GM18873 (cell line): ENCODE results near the gene HOXA11.

Experiments
- ATAC-seq: cut with Tn5 transposase; IDR thresholded peaks from one replicate; pipeline ENCODE4 v1.9.1; 2021; ENCODE audit warnings: mild to moderate bottlenecking, moderate library complexity, moderate number of reproducible peaks; ENCODE audit not compliant: unreplicated experiment, low FRiP score

Gene HOXA11

GRCh38 chr7:27160546-27161213 is 24.4 kb downstream of the HOXA11 start:
- no peak for ATAC-seq

GRCh38 chr7:27160145-27160545 is 24.9 kb downstream of the HOXA11 start:
- ATAC-seq: no peak

- ATAC-seq: no peak
Measured at GRCh38 chr7:27159266-27160144, 25.5 kb downstream of the HOXA11 start.

- ATAC-seq: no peak
Measured at GRCh38 chr7:27158436-27159265, 26.4 kb downstream of the HOXA11 start.

GRCh38 chr7:27157702-27158431 is 27.2 kb downstream of the HOXA11 start:
- no peak for ATAC-seq

DNA sequence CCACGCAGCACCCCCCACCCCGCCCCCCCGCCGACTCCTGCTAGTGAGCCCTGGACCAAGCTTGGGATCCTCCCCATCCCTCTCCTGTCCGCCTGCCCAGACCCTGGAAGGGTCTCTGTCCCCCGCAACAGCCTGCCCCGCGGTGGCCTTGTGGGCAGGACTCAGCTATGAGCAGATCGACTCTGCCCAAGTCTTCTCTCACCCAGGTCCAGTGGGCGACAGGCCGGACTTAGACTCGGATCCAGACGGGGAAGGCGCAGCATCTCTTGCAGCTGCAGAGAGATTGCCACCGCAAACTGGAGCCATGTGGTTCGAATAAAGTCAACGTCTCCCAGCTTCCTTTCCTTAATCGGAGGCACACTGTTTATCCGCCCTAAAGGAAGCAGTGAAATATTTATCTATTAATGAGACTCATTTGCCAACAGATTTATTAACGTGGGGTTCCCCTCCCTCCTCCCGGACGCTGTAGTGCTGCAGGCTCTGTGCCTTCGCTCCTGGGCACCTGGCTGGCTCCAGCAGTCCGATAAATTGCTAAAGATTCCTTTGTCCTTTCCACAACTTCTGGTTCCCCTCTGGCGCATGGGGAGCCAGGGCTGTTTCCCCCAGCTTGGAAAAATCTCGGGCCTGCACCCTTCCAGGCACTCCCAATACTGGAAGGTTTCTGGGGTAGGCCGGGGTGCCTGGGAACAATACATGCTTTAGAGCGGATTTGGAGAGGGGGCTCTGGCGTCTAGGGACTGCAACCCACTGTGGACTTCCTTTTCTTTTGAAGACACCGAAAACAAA is 27.9 kb downstream of the HOXA11 start:
- ATAC-seq: no peak

GRCh38 chr7:27156508-27156898 is 28.5 kb downstream of the HOXA11 start, which contains the start of gene HOXA7:
Gene HOXA7 (minus strand): TSS chr7:27156675. CDS start chr7:27156545, 130 bp downstream.
- ATAC-seq: no peak

GRCh38 chr7:27155816-27156507 is 29.1 kb downstream of the HOXA11 start:
- ATAC-seq: no peak

DNA sequence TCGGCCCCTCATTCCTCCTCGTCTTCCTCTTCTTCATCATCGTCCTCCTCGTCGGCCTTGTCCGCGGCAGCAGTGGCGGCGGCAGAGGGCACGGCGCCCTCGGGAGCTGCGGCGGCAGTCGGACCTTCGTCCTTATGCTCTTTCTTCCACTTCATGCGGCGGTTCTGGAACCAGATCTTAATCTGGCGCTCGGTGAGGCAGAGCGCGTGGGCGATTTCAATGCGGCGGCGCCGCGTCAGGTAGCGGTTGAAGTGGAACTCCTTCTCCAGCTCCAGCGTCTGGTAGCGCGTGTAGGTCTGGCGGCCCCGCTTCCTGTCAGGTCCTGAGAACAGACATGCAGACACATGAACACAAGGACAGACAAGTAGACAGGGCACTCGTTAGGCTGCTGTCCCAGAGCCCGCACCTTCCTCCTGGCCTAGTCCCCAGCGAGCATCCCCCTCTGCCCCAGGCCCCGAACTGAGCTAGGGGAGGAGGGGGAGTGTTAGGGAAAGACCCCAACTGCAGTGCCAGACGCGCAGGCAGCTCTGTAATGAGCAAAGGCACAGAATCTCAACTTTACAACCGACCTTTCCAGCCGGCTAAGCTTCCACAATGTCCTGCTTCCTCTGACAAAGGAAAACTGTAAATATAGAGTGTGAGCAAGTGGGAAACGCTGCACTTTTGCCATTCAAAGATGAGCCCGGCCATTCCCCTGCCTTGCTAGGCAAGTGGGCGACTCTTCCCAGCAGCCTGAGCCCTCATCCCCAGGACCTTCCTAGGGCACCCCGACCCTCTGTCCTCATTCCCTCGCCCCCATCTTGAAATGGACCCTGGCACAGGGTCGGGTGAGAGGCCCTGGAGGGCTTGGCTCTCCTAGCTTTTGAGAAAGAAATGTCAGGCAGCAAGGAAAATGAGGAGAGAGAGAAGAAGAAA is 29.9 kb downstream of the HOXA11 start:
- ATAC-seq: no peak

- ATAC-seq: no peak
Measured at GRCh38 chr7:27154369-27154768, 30.7 kb downstream of the HOXA11 start.

DNA sequence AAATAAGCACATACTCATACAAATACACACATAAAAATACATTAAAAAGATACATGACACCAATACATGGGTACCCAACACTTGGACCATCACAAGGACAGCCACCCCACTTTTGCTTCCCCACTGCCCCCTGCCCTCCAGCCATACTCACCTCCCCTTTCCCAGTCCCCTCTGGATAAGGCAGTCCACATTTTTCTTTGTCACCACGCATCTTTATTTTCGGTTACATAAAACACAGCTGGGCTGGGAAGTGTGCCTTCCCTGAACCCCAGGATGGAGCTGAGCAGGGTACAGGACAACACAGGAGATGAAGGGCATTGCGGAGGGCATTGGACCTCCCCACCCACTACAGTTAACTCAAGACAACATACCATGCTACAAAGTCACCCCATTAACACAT is 31.5 kb downstream of the HOXA11 start:
- ATAC-seq: no peak

DNA sequence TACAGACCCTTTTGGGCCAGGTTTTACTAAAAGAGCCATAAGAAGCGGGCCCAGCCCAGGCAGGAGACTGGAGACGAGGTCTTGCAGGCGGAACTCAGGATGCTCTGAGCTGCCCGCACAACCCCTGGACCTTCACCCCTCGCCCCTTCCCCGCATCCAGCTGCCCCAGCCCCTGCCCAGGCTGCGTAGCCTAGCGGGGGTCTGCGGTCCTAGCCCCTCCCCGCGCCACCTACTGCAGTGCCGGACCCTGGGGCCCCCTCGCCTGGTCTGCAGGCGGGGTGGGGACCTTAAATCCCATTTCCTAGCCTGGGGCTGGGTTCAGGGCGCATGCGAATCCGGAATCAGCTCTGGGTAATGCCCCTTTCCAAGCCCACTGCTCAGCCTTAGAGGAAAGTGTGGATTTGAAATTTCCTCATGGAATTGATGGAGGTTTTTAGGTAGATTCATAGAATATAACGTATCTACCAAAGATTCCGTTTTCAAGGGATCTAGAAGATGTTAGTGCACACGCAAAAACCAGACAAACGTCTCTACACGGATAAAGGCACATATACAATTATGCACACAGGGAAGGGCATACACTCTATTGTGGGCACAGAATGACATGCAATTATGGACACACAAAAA is 32.1 kb downstream of the HOXA11 start:
- no peak for ATAC-seq

DNA sequence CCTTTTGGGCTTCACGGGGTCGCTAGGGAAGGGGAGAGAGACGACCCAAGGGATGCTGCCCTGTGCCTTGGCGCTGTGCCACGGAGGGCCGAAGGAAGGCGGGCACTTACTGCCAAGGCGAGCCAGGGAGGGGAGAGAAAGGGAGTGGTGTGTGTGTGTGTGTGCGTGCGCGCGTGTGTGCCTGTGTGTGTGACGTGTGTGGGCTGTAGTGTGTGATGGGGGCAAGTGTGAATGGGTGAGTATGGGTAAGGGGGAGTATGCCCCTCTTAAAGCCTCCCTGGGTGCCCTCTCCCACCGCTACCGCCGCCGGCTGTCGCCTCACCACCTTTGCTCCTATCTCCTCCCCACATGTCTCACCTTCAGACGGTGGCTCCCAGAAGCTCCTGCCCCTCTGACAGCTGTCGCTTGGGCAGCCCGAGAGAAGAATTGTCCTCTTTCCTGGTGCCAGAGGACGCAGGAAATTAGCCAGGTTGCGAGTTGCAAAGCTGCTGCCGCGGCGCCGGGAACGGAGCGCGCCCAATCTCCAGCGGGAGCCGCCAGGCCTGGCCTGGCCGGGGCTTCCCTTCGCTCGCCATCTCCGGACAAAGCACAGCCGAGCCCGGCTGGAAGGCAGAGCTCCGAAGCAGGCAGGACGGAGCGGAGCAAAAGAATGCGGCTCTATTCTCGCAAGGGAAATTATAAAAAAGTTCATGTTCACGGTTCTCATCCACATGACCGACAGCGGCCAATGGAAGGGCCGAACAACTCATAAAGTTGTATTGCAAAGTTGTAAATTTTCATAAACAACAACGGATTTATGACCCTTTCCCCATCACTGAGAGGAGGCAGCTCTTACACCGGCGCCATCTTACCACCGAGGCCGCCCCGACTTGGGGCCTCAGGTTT is 32.9 kb downstream of the HOXA11 start, which contains the start of gene HOXA3:
Gene HOXA3, minus strand, starts transcription at position 653 of the 885 bp plus-strand sequence. CDS start 41,943 bp downstream, outside the sequence.
- no peak for ATAC-seq

DNA sequence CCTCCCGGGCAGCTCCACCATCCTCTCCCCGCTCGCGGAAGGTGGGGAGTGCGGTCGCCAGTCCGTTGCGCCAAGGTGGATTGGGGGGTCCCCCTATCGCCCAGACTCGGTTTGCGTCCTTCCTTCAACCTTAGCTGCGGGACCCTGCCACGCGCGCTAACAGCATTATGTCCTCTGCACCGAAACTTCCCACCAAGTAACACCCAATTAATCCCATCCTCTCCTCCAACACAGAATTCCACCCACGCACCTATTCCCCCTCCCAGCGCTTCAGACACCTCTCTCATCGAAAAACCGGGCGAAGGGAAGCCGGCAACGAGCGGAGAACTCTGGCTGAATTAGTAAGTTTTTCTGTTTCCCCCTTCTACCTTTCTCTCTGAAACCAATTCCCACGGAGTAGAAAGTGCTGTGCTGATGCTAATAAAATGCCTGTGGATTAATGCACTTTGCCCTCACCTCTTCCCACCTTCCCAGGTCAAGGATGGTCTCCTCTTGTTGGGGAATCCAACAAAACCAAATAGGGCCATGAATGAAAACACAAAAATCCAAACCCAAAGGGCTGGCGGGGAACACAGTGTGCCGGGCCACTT is 33.6 kb downstream of the HOXA11 start:
- no peak for ATAC-seq

- ATAC-seq: peak; percentile 50
Measured at GRCh38 chr7:27150568-27151340, 34.3 kb downstream of the HOXA11 start.
